ENCODE measurements around the gene SRRM2. TPM values are rescaled to one million over a fixed set of nuclear protein-coding genes. Genes with fewer than 3 reads are reported as not detected.
A peak's percentile ranks its signal among the peaks of the same experiment; 100 is the strongest.

The SRRM2 gene
- total RNA-seq, 6 experiments from 2014 or later = 111 to 419 (median 289) TPM

DNA sequence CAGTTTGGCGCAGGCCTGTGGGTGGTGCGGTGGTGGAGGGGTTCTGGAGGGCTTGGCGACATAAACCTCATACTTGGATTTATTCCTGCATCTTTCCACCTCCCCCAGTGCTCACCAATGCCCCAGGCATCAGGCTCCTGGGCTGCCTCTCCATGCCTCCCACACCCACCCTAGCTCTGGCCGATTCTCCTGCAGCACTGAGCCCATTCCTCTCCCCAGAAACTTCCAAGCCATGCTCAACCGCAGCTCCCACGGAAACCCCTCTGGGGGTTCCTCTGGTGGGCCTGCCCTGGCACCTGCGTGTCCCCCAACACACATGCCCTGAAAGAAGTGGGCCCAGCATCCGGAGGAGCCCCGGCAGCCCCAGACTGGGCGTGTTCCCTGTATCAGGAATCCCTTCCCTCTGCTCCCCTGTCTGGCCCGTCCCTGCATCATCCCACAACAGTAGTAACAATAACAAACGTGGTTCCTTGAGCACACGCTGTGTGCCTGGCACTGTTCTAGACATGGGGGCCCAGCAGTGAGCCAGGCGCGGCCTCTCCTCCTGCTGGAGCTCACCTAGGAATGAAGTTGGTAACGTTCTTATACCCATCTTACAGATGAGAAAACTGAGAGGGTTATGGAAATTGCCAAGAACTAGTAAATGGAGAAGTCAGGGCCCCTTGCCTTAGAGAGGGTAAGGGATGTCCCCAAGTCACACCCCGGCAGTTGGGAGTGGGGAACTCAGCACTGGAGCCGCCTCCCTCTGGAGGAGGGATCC lies 66.9 kb downstream of the SRRM2 start:
- TF ChIP-seq, protein P1, sequence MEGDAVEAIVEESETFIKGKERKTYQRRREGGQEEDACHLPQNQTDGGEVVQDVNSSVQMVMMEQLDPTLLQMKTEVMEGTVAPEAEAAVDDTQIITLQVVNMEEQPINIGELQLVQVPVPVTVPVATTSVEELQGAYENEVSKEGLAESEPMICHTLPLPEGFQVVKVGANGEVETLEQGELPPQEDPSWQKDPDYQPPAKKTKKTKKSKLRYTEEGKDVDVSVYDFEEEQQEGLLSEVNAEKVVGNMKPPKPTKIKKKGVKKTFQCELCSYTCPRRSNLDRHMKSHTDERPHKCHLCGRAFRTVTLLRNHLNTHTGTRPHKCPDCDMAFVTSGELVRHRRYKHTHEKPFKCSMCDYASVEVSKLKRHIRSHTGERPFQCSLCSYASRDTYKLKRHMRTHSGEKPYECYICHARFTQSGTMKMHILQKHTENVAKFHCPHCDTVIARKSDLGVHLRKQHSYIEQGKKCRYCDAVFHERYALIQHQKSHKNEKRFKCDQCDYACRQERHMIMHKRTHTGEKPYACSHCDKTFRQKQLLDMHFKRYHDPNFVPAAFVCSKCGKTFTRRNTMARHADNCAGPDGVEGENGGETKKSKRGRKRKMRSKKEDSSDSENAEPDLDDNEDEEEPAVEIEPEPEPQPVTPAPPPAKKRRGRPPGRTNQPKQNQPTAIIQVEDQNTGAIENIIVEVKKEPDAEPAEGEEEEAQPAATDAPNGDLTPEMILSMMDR (IDR thresholded peaks at IDR 0.05) = no peak
- no peak for TF ChIP-seq POLR2A (IDR thresholded peaks at IDR 0.05)
- Histone ChIP-seq H3K4me3 (no peak overlapping the region), H3K27ac (no peak overlapping the region), H3K36me3 (no peaks in the 10 kb centered on the region), H3K4me1 (no peaks in the 10 kb centered on the region), H3K9me3 (no peaks in the 10 kb centered on the region), H3K27me3 (no peaks in the 10 kb centered on the region)
- WGBS (ENCODE audit: insufficient coverage, low coverage, low lambda C conversion rate, missing lambda C conversion rate) = 73% methylated on average over 10 of the region's 18 CpGs
- intact Hi-C loops (cut with DNase I) = no loop called here
- DNase-seq = peak in 1 of 3 donors; percentile 27
- ATAC-seq = no peak

DNA sequence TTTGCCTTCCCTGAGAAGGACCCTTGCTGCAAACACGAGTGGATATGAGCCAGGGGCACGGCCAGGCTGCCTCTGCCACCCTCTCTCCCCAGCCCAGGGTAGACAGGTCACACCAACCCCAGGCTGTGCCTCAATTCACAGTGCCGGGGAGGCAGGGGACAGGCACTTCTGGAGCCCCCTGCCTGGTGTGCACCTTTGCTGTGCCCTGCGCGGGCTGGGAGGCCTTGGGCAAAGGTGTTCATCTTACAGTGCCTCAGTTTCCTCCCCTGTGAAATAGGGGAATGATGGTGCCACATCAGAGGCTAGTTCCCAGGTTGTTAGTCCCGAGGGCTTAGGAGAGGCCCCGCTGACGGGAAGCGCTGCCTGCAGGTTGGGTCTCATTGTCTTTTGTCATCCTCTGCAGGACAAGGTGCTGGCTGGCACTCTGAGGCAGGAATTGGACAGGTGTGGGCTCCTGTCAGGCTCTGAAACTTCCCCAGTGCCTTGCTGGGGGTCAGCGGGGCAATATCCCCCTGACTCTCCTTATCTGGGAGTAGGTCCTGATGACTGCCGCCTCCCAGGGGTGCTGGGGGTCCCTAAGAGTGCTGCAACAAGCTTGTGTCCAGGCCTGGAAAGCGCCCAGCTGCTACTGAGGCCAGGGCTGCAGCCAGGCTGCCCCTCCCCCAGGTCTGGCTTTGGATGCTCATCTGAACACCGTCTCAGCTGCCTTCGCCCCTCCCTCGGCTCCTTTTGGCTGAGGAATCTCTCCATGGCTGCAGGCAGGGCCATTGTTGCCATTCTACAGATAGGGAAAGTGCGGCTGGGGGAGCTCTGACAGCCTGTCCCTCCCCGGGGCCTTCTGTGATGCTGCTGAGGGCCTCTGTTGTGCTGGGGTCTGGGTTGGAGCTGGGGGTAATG lies 67.7 kb downstream of the SRRM2 start:
- H3K27me3 ChIP-seq = no peaks in the 10 kb centered on the region
- peak in 1 of 4 donors; percentile 5 for ATAC-seq
- H3K4me3 ChIP-seq = no peak overlapping the region
- 46% methylated on average over 5 of the region's 17 CpGs for WGBS (ENCODE audit: insufficient coverage, low coverage, low lambda C conversion rate, missing lambda C conversion rate)
- no peak overlapping the region for H3K27ac ChIP-seq
- intact Hi-C loops (cut with DNase I) = no loop called here
- peak in 1 of 3 donors; percentile 35 for DNase-seq
- no peak for TF ChIP-seq POLR2A (IDR thresholded peaks at IDR 0.05)
- TF ChIP-seq, protein P1 (IDR thresholded peaks at IDR 0.05) = no peak
- no peaks in the 10 kb centered on the region for H3K9me3 ChIP-seq
- no peaks in the 10 kb centered on the region for H3K4me1 ChIP-seq
- no peaks in the 10 kb centered on the region for H3K36me3 ChIP-seq

Small RNAs within 50 kb of the gene (small RNA-seq; reads per million reads assigned to genes)
- 0 reads per million in 2 experiments for gene SNORA3C

Other genes starting within 250 kb of the SRRM2 start
- gene ATP6V0C, start 238.7 kb upstream of the SRRM2 start, total RNA-seq = 100 to 1,000 TPM in 1 of 6 experiments, 10 to 100 TPM in 5; 71.5 to 100 (median 79.4) TPM
- gene AMDHD2, start 232.3 kb upstream of the SRRM2 start, total RNA-seq = 10 to 100 TPM; 12.3 to 24.9 (median 21.4) TPM
- gene CEMP1, start 221.2 kb upstream of the SRRM2 start, total RNA-seq = under 1 TPM in 2 of 6 experiments, not detected in 4; 0.22 to 0.29 TPM
- gene PDPK1, start 214.6 kb upstream of the SRRM2 start, total RNA-seq = 10 to 100 TPM; 20.7 to 28.3 (median 24.5) TPM
- gene KCTD5, start 70.1 kb upstream of the SRRM2 start, total RNA-seq = 10 to 100 TPM in 4 of 6 experiments, 1 to 10 TPM in 2; 7.3 to 22.8 (median 11.1) TPM
- gene PRSS27, start 32.4 kb upstream of the SRRM2 start, total RNA-seq = under 1 TPM in 4 of 6 experiments, not detected in 2; 0.13 to 0.98 (median 0.49) TPM
- 100 to 1,000 TPM in 5 of 6 experiments, 10 to 100 TPM in 1; 97.5 to 521 (median 122) TPM for gene ELOB, start 24.6 kb downstream of the SRRM2 start, total RNA-seq
- not detected for gene PRSS33, start 34.9 kb downstream of the SRRM2 start, total RNA-seq
- gene PRSS41, start 45.8 kb downstream of the SRRM2 start, total RNA-seq = not detected
- not detected for gene PRSS21, start 64.6 kb downstream of the SRRM2 start, total RNA-seq
- gene ZG16B, start 77.7 kb downstream of the SRRM2 start, total RNA-seq = 1 to 10 TPM in 1 of 6 experiments, under 1 TPM in 3, not detected in 2; 0.24 to 1.6 (median 0.50) TPM
- 1 to 10 TPM in 2 of 6 experiments, under 1 TPM in 3, not detected in 1; 0.18 to 2.1 (median 0.84) TPM for gene PRSS22, start 105.5 kb downstream of the SRRM2 start, total RNA-seq
- gene FLYWCH2, start 130.6 kb downstream of the SRRM2 start, total RNA-seq = 10 to 100 TPM in 2 of 6 experiments, 1 to 10 TPM in 4; 3.6 to 18.9 (median 5.6) TPM
- gene FLYWCH1, start 159.3 kb downstream of the SRRM2 start, total RNA-seq = 10 to 100 TPM in 5 of 6 experiments, 1 to 10 TPM in 1; 9.3 to 19.8 (median 15.1) TPM
- gene KREMEN2, start 211.6 kb downstream of the SRRM2 start, total RNA-seq = not detected
- gene PAQR4, start 216.7 kb downstream of the SRRM2 start, total RNA-seq = 1 to 10 TPM in 4 of 6 experiments, under 1 TPM in 2; 0.93 to 6.1 (median 3.3) TPM
- 1 to 10 TPM in 5 of 6 experiments, under 1 TPM in 1; 0.68 to 6.5 (median 1.7) TPM for gene PKMYT1, start 227.8 kb downstream of the SRRM2 start, total RNA-seq